CD1c-positive myeloid dendritic cell (primary cell): ENCODE measurements around the gene PRSS33.

Experiments
- DNase-seq: peaks from one replicate; pipeline ENCODE4 v3.0.0-alpha.2; 2016; ENCODE audit errors: extremely low spot score

PRSS33 gene

GRCh38 chr16:2799205-2799858 lies 12.0 kb upstream of the PRSS33 start:
- DNase-seq = no peak

DNA sequence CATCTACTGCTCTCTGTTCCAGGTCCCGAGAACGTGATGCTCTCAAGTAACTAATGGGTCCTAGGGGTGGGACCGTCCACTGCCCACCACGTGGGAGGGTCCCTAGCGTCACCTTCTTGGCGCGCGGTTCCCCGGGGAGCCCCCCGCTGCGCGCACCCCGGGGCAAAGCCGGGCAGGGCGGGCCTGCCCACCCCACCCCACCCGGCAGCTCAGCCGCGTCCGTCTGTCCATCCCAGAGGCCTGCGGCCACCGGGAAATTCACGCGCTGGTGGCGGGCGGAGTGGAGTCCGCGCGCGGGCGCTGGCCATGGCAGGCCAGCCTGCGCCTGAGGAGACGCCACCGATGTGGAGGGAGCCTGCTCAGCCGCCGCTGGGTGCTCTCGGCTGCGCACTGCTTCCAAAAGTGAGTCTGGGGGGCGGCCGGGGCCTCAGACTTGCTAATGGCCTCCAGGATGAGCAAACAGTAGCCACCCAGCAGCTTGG lies 11.4 kb upstream of the PRSS33 start:
- no peak for DNase-seq

DNA sequence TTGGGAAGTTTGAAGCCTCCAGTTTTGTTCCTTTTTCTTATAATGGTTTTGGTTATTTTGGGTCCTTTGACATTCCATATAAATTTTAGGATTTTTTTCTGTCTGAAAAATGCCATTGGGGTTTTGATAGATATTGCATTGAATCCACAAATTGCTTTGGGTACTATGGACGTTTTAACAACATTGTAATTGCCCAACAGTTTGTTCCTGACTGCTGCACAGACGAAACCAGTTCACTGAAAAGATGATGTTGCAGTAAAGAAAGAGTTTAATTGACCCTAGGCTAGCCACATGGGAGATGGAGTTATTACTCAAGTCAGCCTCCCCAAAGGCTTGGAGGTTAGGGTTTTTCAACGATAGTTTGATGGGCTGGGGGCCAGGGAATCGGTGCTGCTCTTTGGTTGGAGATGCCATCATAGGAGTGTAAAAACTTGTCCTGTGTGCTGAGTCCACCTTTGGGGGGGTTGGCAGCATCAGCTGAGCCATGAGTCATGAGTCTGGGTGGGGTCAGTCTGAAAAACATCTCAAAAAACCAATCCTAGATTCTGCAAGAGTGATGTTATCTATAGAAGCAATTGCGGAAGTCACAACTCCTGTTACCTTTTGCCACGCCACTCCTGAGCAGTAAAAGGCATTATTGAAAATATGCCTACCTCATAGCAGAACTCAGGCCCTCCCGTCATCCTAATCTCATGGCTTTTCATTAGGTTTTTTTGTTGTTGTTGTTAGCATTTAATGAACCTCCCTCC lies 8.2 kb upstream of the PRSS33 start:
- peak; percentile 45 for DNase-seq

- DNase-seq = peak; percentile 75
Measured at GRCh38 chr16:2792940-2793339, 5.6 kb upstream of the PRSS33 start.

- DNase-seq = no peak
Measured at GRCh38 chr16:2791174-2791573, 3.8 kb upstream of the PRSS33 start.

DNA sequence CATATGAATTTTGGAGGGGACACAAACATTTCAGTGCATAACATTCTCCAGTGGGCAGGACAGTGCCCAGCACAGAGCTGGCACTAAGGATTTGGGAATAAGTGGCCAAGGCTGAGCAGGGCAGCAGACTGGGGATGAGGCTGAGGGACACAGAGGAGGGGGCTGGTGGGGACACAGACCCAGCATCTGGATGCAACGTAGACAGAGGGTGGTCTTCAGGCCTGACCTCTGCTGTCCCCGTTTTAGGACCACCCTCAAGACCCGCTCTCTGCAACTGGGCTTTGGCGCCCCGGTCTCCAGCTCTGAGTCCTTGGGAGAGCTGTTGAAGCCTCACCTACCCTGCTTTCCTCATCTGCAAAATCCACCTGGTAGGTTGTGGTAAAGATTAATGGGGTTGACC lies 3.3 kb upstream of the PRSS33 start:
- no peak for DNase-seq

DNA sequence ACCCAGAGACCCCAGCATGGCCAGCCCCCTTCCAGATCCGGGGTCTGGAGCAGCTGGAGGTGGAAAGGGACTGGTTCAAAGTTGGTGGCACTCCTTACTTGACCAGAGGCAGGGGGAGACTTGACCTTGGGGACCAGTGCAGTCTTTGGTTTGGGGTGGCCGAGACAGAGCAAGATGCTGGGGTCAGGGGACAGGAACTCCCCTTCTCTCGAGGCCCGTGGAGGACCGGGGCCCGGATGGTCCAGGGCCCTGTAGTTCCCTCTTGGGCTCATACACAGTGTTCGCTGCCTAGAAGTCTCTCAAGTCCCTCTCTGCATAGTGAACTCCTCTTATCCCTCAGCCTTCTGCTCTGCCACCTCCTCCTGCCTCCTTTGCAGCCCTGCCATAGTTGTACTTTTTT lies 601 bp upstream of the PRSS33 start:
- no peak for DNase-seq

DNA sequence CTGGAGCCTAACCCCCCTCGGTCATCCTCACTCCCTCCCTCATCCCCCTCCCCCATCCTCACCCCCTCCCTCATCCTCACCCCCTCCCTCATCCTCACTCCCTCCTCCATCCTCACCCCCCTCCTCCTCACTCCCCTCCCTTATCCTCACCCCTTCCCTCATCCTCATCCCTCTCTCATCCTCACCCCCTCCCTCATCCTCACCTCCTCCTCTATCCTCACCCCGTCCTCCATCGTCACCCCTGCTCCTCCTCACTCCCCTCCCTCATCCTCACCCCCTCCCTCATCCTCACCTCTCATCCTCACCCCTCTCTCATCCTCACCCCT lies 571 bp downstream of the PRSS33 start:
- no peak for DNase-seq

GRCh38 chr16:2786061-2786825 lies 1.1 kb downstream of the PRSS33 start:
- no peak for DNase-seq

DNA sequence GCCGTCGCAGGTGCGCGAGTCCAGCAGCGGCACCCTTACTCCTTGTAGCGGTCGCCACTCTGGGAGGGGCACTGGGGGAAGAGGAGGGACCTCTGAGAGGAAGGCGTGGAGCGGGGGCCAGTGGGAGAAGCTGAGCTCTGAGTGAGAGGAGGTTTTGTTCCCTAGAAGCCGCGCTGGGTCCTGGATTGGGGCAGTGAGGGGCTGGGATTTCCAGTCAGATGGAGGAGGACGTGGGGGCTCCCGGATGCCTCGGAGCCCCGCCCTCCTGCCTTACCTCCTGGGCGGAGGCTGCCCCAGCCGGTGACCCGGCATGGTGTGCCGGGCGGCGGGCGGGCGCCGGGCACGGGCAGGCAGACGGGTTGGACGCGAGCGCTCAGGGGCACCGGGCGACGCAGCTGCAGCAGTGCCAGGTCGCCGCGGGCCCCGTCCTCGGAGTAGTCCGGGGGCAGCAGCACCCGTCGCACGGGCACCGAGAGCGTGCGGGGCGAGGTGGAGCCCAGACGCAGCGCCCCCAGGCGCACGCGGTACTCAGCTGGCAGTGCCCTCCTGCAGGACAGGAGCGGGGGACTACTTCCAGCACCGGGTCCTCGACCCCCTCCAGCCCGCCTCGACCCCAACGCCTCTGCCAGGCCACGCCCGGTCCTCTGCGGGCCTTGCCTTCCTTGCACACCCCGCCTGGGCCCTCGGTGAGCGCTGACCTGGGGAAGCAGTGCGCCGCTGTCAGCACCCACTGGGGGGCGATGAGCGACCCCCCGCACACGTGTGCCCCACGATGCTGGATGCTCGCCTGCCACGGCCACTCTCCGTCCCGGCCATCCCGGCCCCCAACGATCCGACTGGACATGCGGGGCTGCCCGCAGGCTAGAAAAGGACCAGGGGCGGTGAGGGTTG lies 2.0 kb downstream of the PRSS33 start:
- DNase-seq = peak; percentile 54

DNA sequence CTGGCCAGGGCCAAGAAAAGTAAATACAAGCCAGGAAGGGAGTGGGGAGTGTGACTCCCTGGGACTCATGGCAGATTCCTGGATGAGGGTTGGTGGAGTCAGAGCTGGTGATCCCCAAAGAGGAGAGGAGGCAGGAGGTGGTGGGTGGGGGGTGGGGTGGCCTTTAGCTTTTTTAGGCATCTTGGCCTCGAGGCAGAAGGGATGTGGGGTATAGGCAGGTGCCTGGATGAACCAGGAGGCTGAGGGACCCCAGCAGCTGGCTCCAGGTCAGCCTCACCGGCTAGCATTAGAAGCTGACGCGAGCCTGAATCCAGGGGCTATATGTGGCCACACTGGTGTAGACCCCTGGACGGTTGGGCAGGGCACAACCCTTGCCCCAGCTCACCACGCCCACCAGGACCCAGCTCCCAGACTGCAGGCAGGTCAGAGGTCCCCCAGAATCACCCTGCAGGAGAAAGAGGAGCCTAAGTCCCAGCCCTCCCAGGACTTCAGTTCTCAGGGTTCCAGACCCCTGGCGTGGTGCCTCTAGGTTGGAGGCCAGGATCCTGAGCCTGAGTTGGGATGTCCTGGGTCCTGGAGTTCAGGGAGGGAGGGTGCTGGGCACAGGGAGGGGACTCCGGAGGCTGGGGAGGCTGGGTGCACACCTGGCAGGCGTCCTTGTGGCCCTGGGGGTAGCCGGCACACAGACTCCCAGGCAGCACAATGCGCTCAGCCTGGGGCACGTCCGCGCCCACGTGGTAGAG lies 2.8 kb downstream of the PRSS33 start:
- no peak for DNase-seq

GRCh38 chr16:2783581-2784357 lies 3.6 kb downstream of the PRSS33 start:
- DNase-seq = no peak

DNA sequence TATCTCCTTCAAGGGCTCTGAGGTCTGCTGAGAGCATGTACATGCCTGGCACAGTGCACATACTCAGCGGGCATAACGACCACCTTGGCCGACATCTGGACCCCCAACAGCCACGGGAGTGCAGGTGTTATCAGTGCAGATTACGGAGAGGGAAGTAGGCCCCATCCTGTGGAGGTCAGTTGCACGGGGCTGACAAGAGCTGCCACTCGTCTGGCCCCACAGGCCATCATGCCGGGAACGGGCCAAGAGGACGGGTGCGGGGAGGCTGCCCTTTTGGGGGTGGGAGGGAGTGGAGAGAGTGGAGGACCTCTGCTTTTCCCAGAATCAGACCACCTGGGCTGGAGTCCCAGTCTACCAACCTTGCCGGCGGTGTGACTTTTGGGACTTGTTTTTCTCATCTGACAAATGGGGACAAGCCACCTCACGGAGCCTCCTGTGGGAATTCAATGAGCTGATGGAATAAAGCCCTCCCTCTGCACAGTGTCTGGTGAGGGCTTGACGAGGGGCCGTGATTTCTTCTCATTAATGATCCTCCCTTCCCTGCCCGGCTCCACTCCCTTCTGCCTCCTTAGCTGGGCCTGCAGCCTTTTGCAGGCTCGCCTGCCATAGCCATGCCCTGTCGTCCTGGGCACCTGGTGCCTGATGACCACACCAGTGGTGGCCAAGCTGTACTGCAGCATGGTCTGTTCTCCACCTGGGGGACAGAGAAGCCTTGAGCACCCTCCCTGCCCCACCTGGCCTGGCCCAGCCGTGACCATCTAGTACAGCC lies 4.6 kb downstream of the PRSS33 start:
- no peak for DNase-seq

- no peak for DNase-seq
Measured at GRCh38 chr16:2779978-2780898, 7.1 kb downstream of the PRSS33 start.

DNA sequence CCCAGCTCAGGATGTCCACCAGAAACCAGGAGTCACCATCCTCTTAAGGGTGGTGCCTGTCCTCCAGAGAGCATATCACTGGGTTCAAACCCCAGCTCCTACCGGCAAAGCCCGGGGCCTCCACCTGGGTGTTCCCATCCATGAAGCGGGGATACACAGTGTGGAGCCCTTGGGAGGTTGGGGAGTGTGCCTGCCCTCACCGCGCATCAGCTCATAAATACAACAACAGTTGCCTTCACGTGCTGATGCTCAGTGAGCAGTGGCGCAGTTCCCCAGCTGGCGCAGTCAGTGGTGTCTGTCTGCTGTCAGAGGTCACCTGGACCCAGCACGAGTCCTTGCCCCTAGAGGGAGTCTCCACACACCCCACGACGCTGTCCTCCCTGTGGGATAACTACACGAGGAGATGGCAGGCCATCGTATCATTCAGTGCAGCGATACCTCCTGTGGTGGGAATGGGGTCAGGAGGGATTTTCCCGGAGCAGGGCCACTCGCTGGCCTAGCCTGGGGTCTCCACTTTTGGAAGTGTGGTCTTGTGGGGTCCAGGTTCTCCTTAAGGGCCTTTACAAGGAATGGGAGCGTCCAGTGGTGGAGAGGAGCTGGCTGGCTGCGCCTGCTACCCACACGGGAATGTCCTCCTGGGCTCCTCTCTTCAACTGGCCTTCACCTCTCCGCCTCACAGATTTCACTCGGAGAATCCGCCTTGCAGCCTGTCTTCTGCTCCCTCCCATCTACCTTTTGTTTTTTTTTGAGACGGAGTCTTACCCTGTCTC lies 8.0 kb downstream of the PRSS33 start:
- DNase-seq = no peak

DNA sequence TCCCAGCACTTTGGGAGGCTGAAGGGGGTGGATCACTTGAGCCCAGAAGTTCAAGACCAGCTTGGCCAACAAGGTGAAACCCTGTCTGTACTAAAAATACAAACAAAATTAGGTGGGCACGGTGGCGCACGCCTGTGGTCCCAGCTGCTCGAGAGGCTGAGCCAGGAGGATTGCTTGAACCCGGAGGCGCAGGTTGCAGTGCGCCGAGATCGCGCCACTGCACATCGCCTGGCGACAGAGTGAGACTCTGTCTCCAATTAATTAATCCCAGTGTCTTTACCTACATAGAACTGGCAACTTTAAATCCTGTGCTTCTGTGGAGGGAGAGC lies 8.8 kb downstream of the PRSS33 start:
- DNase-seq = no peak

- peak; percentile 22 for DNase-seq
Measured at GRCh38 chr16:2777903-2778629, 9.3 kb downstream of the PRSS33 start.
